ENCODE results near the gene KLF7.
"Not testable (repeated sequence)": the region's sequence is repeated elsewhere in the genome, so short reads cannot be mapped to it uniquely, and the experiment has no call there.

Gene KLF7

GRCh38 chr2:207041279-207041678, 124.5 kb downstream of the KLF7 start:
- Histone ChIP-seq H3K27me3 (replicated peaks in 2 of 5; ENCODE audit: control insufficient read depth in 4 of 5, insufficient read depth in 5 of 5, low read length in 4 of 5) (no peaks in the 10 kb centered on the region), H3K36me3 (ENCODE audit: control insufficient read depth in 4 of 4, insufficient read depth in 4 of 4, low read length in 3 of 4) (no peaks in the 10 kb centered on the region), H3K4me1 (ENCODE audit: control extremely low read depth in 1 of 4, control insufficient read depth in 4 of 4, insufficient read depth in 4 of 4, low read length in 3 of 4) (peaks cover 0 to 8% (median 6%) of the 10 kb centered on the region in 4 experiments), H3K9me3 (ENCODE audit: control extremely low read depth in 1 of 5, control insufficient read depth in 4 of 5, insufficient read depth in 2 of 5, low read depth in 1 of 5, low read length in 4 of 5) (no peaks in the 10 kb centered on the region), H3K27ac (ENCODE audit: insufficient read depth in 1 of 2, low read depth in 1 of 2, low read length in 2 of 2, poor library complexity in 1 of 2, severe bottlenecking in 2 of 2) (no peak overlapping the region), H3K4me3 (ENCODE audit: control insufficient read depth in 1 of 7, extremely low read depth in 1 of 7, insufficient read depth in 4 of 7, low read depth in 2 of 7, low read length in 6 of 7) (no peak overlapping the region)
- peak in 2 of 3 donors; percentile 4 to 11 for DNase-seq
- CTCF ChIA-PET = no interaction called here
- WGBS (ENCODE audit: insufficient coverage) = 94% methylated on average over 8 of the region's 10 CpGs
- POLR2A ChIA-PET = no interaction called here

GRCh38 chr2:207040696-207041095, 125.1 kb downstream of the KLF7 start:
- POLR2A ChIA-PET = no interaction called here

GRCh38 chr2:207039225-207039624, 126.5 kb downstream of the KLF7 start:
- no peak overlapping the region for H3K27ac ChIP-seq (ENCODE audit: insufficient read depth in 1 of 2, low read depth in 1 of 2, low read length in 2 of 2, poor library complexity in 1 of 2, severe bottlenecking in 2 of 2)
- H3K36me3 ChIP-seq (ENCODE audit: control insufficient read depth in 4 of 4, insufficient read depth in 4 of 4, low read length in 3 of 4) = no peaks in the 10 kb centered on the region
- peaks cover 0 to under 1% (median 0%) of the 10 kb centered on the region in 5 experiments for H3K9me3 ChIP-seq (ENCODE audit: control extremely low read depth in 1 of 5, control insufficient read depth in 4 of 5, insufficient read depth in 2 of 5, low read depth in 1 of 5, low read length in 4 of 5)
- DNase-seq = no peak
- WGBS (ENCODE audit: insufficient coverage) = 90% methylated on average over 3 of the region's 4 CpGs
- no peak overlapping the region for H3K4me3 ChIP-seq (ENCODE audit: control insufficient read depth in 1 of 7, extremely low read depth in 1 of 7, insufficient read depth in 4 of 7, low read depth in 2 of 7, low read length in 6 of 7)
- H3K4me1 ChIP-seq (ENCODE audit: control extremely low read depth in 1 of 4, control insufficient read depth in 4 of 4, insufficient read depth in 4 of 4, low read length in 3 of 4) = peaks cover 0 to 8% (median 6%) of the 10 kb centered on the region in 4 experiments
- ChIA-PET CTCF (interaction anchor here (0.6 to 1.6 kb wide), 3 partner anchors 49 to 258 kb away, joined by 3 read pairs; no protein-coding TSS in a partner anchor), POLR2A (no interaction called here)
- no peaks in the 10 kb centered on the region for H3K27me3 ChIP-seq (replicated peaks in 2 of 5; ENCODE audit: control insufficient read depth in 4 of 5, insufficient read depth in 5 of 5, low read length in 4 of 5)

More at GRCh38 chr2:207040696-207041095, 125.1 kb downstream of the KLF7 start:
- CTCF ChIA-PET = no interaction called here
- H3K27me3 ChIP-seq (replicated peaks in 2 of 5; ENCODE audit: control insufficient read depth in 4 of 5, insufficient read depth in 5 of 5, low read length in 4 of 5) = no peaks in the 10 kb centered on the region
- no peaks in the 10 kb centered on the region for H3K9me3 ChIP-seq (ENCODE audit: control extremely low read depth in 1 of 5, control insufficient read depth in 4 of 5, insufficient read depth in 2 of 5, low read depth in 1 of 5, low read length in 4 of 5)
- WGBS (ENCODE audit: insufficient coverage) = 22% methylated on average over 8 of the region's 9 CpGs
- DNase-seq = peak; percentile 18 to 85 (median 81)
- H3K4me3 ChIP-seq (ENCODE audit: control insufficient read depth in 1 of 7, extremely low read depth in 1 of 7, insufficient read depth in 4 of 7, low read depth in 2 of 7, low read length in 6 of 7) = no peak overlapping the region
- no peaks in the 10 kb centered on the region for H3K36me3 ChIP-seq (ENCODE audit: control insufficient read depth in 4 of 4, insufficient read depth in 4 of 4, low read length in 3 of 4)
- no peak overlapping the region for H3K27ac ChIP-seq (ENCODE audit: insufficient read depth in 1 of 2, low read depth in 1 of 2, low read length in 2 of 2, poor library complexity in 1 of 2, severe bottlenecking in 2 of 2)
- peaks cover 0 to 8% (median 6%) of the 10 kb centered on the region in 4 experiments for H3K4me1 ChIP-seq (ENCODE audit: control extremely low read depth in 1 of 4, control insufficient read depth in 4 of 4, insufficient read depth in 4 of 4, low read length in 3 of 4)

- DNase-seq = no peak
- Histone ChIP-seq H3K4me3 (ENCODE audit: control insufficient read depth in 1 of 7, extremely low read depth in 1 of 7, insufficient read depth in 4 of 7, low read depth in 2 of 7, low read length in 6 of 7) (no peak overlapping the region), H3K9me3 (ENCODE audit: control extremely low read depth in 1 of 5, control insufficient read depth in 4 of 5, insufficient read depth in 2 of 5, low read depth in 1 of 5, low read length in 4 of 5) (peaks cover 0 to 6% (median 2%) of the 10 kb centered on the region in 5 experiments), H3K4me1 (ENCODE audit: control extremely low read depth in 1 of 4, control insufficient read depth in 4 of 4, insufficient read depth in 4 of 4, low read length in 3 of 4) (peaks cover 0 to 8% (median 6%) of the 10 kb centered on the region in 4 experiments), H3K27ac (ENCODE audit: insufficient read depth in 1 of 2, low read depth in 1 of 2, low read length in 2 of 2, poor library complexity in 1 of 2, severe bottlenecking in 2 of 2) (no peak overlapping the region), H3K36me3 (ENCODE audit: control insufficient read depth in 4 of 4, insufficient read depth in 4 of 4, low read length in 3 of 4) (no peaks in the 10 kb centered on the region), H3K27me3 (replicated peaks in 2 of 5; ENCODE audit: control insufficient read depth in 4 of 5, insufficient read depth in 5 of 5, low read length in 4 of 5) (no peaks in the 10 kb centered on the region)
- 100% methylated on average over 1 of the region's 2 CpGs for WGBS (ENCODE audit: insufficient coverage)
- ChIA-PET CTCF (interaction anchor here (0.6 to 1.6 kb wide), 2 partner anchors 48 to 103 kb away, joined by 3 read pairs; no protein-coding TSS in a partner anchor), POLR2A (no interaction called here)
Observed at GRCh38 chr2:207038299-207038698, 127.4 kb downstream of the KLF7 start.

GRCh38 chr2:207037896-207038295, 127.9 kb downstream of the KLF7 start:
- H3K27me3 ChIP-seq (replicated peaks in 2 of 5; ENCODE audit: control insufficient read depth in 4 of 5, insufficient read depth in 5 of 5, low read length in 4 of 5) = no peaks in the 10 kb centered on the region
- no peak overlapping the region for H3K27ac ChIP-seq (ENCODE audit: insufficient read depth in 1 of 2, low read depth in 1 of 2, low read length in 2 of 2, poor library complexity in 1 of 2, severe bottlenecking in 2 of 2)
- ChIA-PET CTCF (interaction anchor here (1.6 kb wide), 1 partner anchor 47 kb away, joined by 3 read pairs; no protein-coding TSS in a partner anchor), POLR2A (no interaction called here)
- H3K36me3 ChIP-seq (ENCODE audit: control insufficient read depth in 4 of 4, insufficient read depth in 4 of 4, low read length in 3 of 4) = no peaks in the 10 kb centered on the region
- H3K9me3 ChIP-seq (ENCODE audit: control extremely low read depth in 1 of 5, control insufficient read depth in 4 of 5, insufficient read depth in 2 of 5, low read depth in 1 of 5, low read length in 4 of 5) = peaks cover 0 to 10% (median 3%) of the 10 kb centered on the region in 5 experiments
- peaks cover 0 to 8% (median 6%) of the 10 kb centered on the region in 4 experiments for H3K4me1 ChIP-seq (ENCODE audit: control extremely low read depth in 1 of 4, control insufficient read depth in 4 of 4, insufficient read depth in 4 of 4, low read length in 3 of 4)
- WGBS (ENCODE audit: insufficient coverage) = 70% methylated on average over 2 of the region's 7 CpGs
- DNase-seq = no peak
- H3K4me3 ChIP-seq (ENCODE audit: control insufficient read depth in 1 of 7, extremely low read depth in 1 of 7, insufficient read depth in 4 of 7, low read depth in 2 of 7, low read length in 6 of 7) = no peak overlapping the region

GRCh38 chr2:207037023-207037422, 128.7 kb downstream of the KLF7 start:
- CTCF ChIA-PET; H3K27ac ChIP-seq (ENCODE audit: insufficient read depth in 1 of 2, low read depth in 1 of 2, low read length in 2 of 2, poor library complexity in 1 of 2, severe bottlenecking in 2 of 2); DNase-seq; POLR2A ChIA-PET; H3K4me1 ChIP-seq (ENCODE audit: control extremely low read depth in 1 of 4, control insufficient read depth in 4 of 4, insufficient read depth in 4 of 4, low read length in 3 of 4); H3K27me3 ChIP-seq (replicated peaks in 2 of 5; ENCODE audit: control insufficient read depth in 4 of 5, insufficient read depth in 5 of 5, low read length in 4 of 5); H3K36me3 ChIP-seq (ENCODE audit: control insufficient read depth in 4 of 4, insufficient read depth in 4 of 4, low read length in 3 of 4); H3K4me3 ChIP-seq (ENCODE audit: control insufficient read depth in 1 of 7, extremely low read depth in 1 of 7, insufficient read depth in 4 of 7, low read depth in 2 of 7, low read length in 6 of 7): not testable (repeated sequence)
- H3K9me3 ChIP-seq (ENCODE audit: control extremely low read depth in 1 of 5, control insufficient read depth in 4 of 5, insufficient read depth in 2 of 5, low read depth in 1 of 5, low read length in 4 of 5) = peaks cover 0 to 11% (median 4%) of the 10 kb centered on the region in 5 experiments
- no CpG with 5 or more reads among the region's 8 CpGs for WGBS (ENCODE audit: insufficient coverage)

- CTCF ChIA-PET = no interaction called here
Observed at GRCh38 chr2:207035875-207036274, 129.9 kb downstream of the KLF7 start.

More at GRCh38 chr2:207035875-207036274, 129.9 kb downstream of the KLF7 start:
- no peak overlapping the region for H3K27ac ChIP-seq (ENCODE audit: insufficient read depth in 1 of 2, low read depth in 1 of 2, low read length in 2 of 2, poor library complexity in 1 of 2, severe bottlenecking in 2 of 2)
- 100% methylated on average over 2 of the region's 2 CpGs for WGBS (ENCODE audit: insufficient coverage)
- no peak overlapping the region for H3K4me3 ChIP-seq (ENCODE audit: control insufficient read depth in 1 of 7, extremely low read depth in 1 of 7, insufficient read depth in 4 of 7, low read depth in 2 of 7, low read length in 6 of 7)
- POLR2A ChIA-PET = no interaction called here
- no peaks in the 10 kb centered on the region for H3K27me3 ChIP-seq (replicated peaks in 2 of 5; ENCODE audit: control insufficient read depth in 4 of 5, insufficient read depth in 5 of 5, low read length in 4 of 5)
- peaks cover 0 to 7% (median 4%) of the 10 kb centered on the region in 4 experiments for H3K4me1 ChIP-seq (ENCODE audit: control extremely low read depth in 1 of 4, control insufficient read depth in 4 of 4, insufficient read depth in 4 of 4, low read length in 3 of 4)
- peaks cover 0 to 11% (median 4%) of the 10 kb centered on the region in 5 experiments for H3K9me3 ChIP-seq (ENCODE audit: control extremely low read depth in 1 of 5, control insufficient read depth in 4 of 5, insufficient read depth in 2 of 5, low read depth in 1 of 5, low read length in 4 of 5)
- DNase-seq = no peak
- no peaks in the 10 kb centered on the region for H3K36me3 ChIP-seq (ENCODE audit: control insufficient read depth in 4 of 4, insufficient read depth in 4 of 4, low read length in 3 of 4)

All from common myeloid progenitor, CD34-positive (primary cell).